Vagina (tissue), 2 donors: ENCODE results near the gene RGPD5. TPM values are rescaled to one million over a fixed set of nuclear protein-coding genes. Genes with fewer than 3 reads are reported as not detected.
"Not testable (repeated sequence)": the region's sequence is repeated elsewhere in the genome, so short reads cannot be mapped to it uniquely, and the experiment has no call there.

Experiments
- DNase-seq, 2 donors: peaks; one replicate each; pipeline ENCODE4 v3.0.0-alpha.2; 2017; ENCODE audit errors: extremely low spot score in 2 of 2
- H3K27ac ChIP-seq: fragments of 200-600 bp; sonication (generic); one replicate; pipeline ENCODE4 v1.5.1; 2019
- H3K27me3 ChIP-seq: fragments of 200-600 bp; sonication (generic); one replicate; pipeline ENCODE4 v1.5.1; 2019
- H3K36me3 ChIP-seq, 2 donors: fragments of 200-600 bp; sonication (generic); one replicate each; pipeline ENCODE4 v1.5.1; 2017 to 2019
- H3K4me1 ChIP-seq: fragments of 200-600 bp; sonication (generic); one replicate; pipeline ENCODE4 v1.5.1; 2019
- H3K4me3 ChIP-seq, 2 donors: fragments of 200-600 bp; sonication (generic); 1 replicate in 1 of 2; 2 replicates in 1 of 2; pipeline ENCODE4 v1.5.1; 2016 to 2019
- H3K9me3 ChIP-seq: fragments of 200-600 bp; sonication (generic); one replicate; pipeline ENCODE4 v1.5.1; 2019
- intact Hi-C: fragments of 100-400 bp; cut with DNase I; formaldehyde crosslinking; loops from one replicate; pipeline ENCODE4 v1.15.1; 2023
- total RNA-seq: library from RNA; depleted of rRNA; stranded (reverse); fragments of >200 nt; gene quantifications from one replicate; pipeline ENCODE4 v1.2.3, GENCODE V29; 2016

The RGPD5 gene
- total RNA-seq, 1 donor from 2014 or later, result 40.0 TPM

- DNase-seq, H3K36me3 ChIP-seq, H3K4me3 ChIP-seq, H3K4me1 ChIP-seq, H3K27me3 ChIP-seq, H3K9me3 ChIP-seq, H3K27ac ChIP-seq, intact Hi-C loops: not testable (repeated sequence)
Observed at GRCh38 chr2:109791530-109792279, 2.4 kb upstream of the RGPD5 start.

GRCh38 chr2:109792659-109793058, 1.4 kb upstream of the RGPD5 start:
- intact Hi-C loops, DNase-seq, H3K4me1 ChIP-seq, H3K9me3 ChIP-seq, H3K36me3 ChIP-seq, H3K27ac ChIP-seq, H3K27me3 ChIP-seq, H3K4me3 ChIP-seq: not testable (repeated sequence)

GRCh38 chr2:109871129-109871751, 77.1 kb downstream of the RGPD5 start:
- H3K36me3 ChIP-seq, H3K9me3 ChIP-seq, H3K4me3 ChIP-seq, H3K27me3 ChIP-seq, intact Hi-C loops, H3K27ac ChIP-seq, DNase-seq, H3K4me1 ChIP-seq: not testable (repeated sequence)

- H3K4me3 ChIP-seq, H3K27me3 ChIP-seq, H3K27ac ChIP-seq, DNase-seq, H3K9me3 ChIP-seq, H3K36me3 ChIP-seq, H3K4me1 ChIP-seq, intact Hi-C loops: not testable (repeated sequence)
Observed at GRCh38 chr2:109876625-109877024, 82.5 kb downstream of the RGPD5 start.

- H3K4me1 ChIP-seq, H3K9me3 ChIP-seq, H3K27me3 ChIP-seq, DNase-seq, H3K27ac ChIP-seq, intact Hi-C loops, H3K4me3 ChIP-seq, H3K36me3 ChIP-seq: not testable (repeated sequence)
Observed at GRCh38 chr2:109882112-109882511, 88.0 kb downstream of the RGPD5 start.

- H3K27me3 ChIP-seq, intact Hi-C loops, H3K27ac ChIP-seq, H3K36me3 ChIP-seq, H3K4me1 ChIP-seq, DNase-seq, H3K9me3 ChIP-seq, H3K4me3 ChIP-seq: not testable (repeated sequence)
Observed at GRCh38 chr2:109888414-109888813, 94.3 kb downstream of the RGPD5 start.

- H3K4me3 ChIP-seq, H3K27me3 ChIP-seq, H3K36me3 ChIP-seq, H3K9me3 ChIP-seq, DNase-seq, H3K4me1 ChIP-seq, intact Hi-C loops, H3K27ac ChIP-seq: not testable (repeated sequence)
Observed at GRCh38 chr2:109889909-109890308, 95.8 kb downstream of the RGPD5 start.

- H3K27me3 ChIP-seq, H3K36me3 ChIP-seq, H3K9me3 ChIP-seq, H3K4me1 ChIP-seq, intact Hi-C loops, H3K4me3 ChIP-seq, DNase-seq, H3K27ac ChIP-seq: not testable (repeated sequence)
Observed at GRCh38 chr2:109891024-109891423, 96.9 kb downstream of the RGPD5 start.

GRCh38 chr2:109893736-109894135, 99.6 kb downstream of the RGPD5 start:
- H3K27me3 ChIP-seq, DNase-seq, intact Hi-C loops: not testable (repeated sequence)

GRCh38 chr2:109894141-109894540, 100.0 kb downstream of the RGPD5 start:
- DNase-seq, H3K4me3 ChIP-seq, H3K27ac ChIP-seq, intact Hi-C loops, H3K27me3 ChIP-seq, H3K4me1 ChIP-seq, H3K9me3 ChIP-seq, H3K36me3 ChIP-seq: not testable (repeated sequence)

More at GRCh38 chr2:109893736-109894135, 99.6 kb downstream of the RGPD5 start:
- not testable (repeated sequence) for H3K9me3 ChIP-seq, H3K36me3 ChIP-seq, H3K4me3 ChIP-seq, H3K27ac ChIP-seq, H3K4me1 ChIP-seq

- H3K4me1 ChIP-seq, H3K36me3 ChIP-seq, H3K27me3 ChIP-seq, H3K27ac ChIP-seq, H3K4me3 ChIP-seq, H3K9me3 ChIP-seq, DNase-seq, intact Hi-C loops: not testable (repeated sequence)
Observed at GRCh38 chr2:109895090-109895869, 101.2 kb downstream of the RGPD5 start.

- H3K27me3 ChIP-seq, intact Hi-C loops: not testable (repeated sequence)
Observed at GRCh38 chr2:109896212-109896611, 102.1 kb downstream of the RGPD5 start.

GRCh38 chr2:109897769-109898461, 103.8 kb downstream of the RGPD5 start:
- DNase-seq, H3K27ac ChIP-seq, H3K4me1 ChIP-seq, H3K36me3 ChIP-seq, intact Hi-C loops, H3K4me3 ChIP-seq, H3K9me3 ChIP-seq, H3K27me3 ChIP-seq: not testable (repeated sequence)

More at GRCh38 chr2:109896212-109896611, 102.1 kb downstream of the RGPD5 start:
- H3K4me3 ChIP-seq, DNase-seq, H3K36me3 ChIP-seq, H3K27ac ChIP-seq, H3K4me1 ChIP-seq, H3K9me3 ChIP-seq: not testable (repeated sequence)
